HG02884 (cell line): ENCODE results near the gene ALS2CL.

Experiments used
- ATAC-seq: cut with Tn5 transposase; IDR thresholded peaks from one replicate; pipeline ENCODE4 v1.9.1; 2021; ENCODE audit warnings: mild to moderate bottlenecking, moderate library complexity; ENCODE audit not compliant: unreplicated experiment

The ALS2CL gene

DNA sequence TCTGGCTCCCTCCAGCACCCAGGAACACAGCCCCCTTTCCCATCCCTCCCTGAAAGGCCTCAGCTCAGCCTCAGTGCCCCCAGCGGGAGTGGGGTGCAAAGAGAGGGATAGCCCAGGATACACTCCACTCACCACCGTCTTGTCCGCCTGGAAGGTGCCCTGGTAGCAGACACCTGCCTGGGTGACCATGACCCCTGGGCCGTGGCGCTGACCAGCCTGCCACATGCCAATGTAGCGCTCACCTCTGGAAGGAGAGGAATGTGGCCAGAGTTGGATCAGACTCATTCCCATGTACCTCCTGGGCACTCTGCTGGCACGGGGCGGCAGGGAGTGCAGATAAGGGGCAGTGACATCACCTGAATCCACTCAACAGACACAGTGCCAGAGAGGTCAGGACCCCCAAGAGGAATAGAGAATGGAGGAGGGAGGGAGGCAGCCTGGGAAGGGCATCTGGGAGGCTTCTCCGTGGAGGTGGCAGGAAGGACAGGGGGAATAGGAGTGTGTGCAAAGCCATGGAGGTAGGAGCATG lies 13.1 kb downstream of the ALS2CL start:
- ATAC-seq: no peak

DNA sequence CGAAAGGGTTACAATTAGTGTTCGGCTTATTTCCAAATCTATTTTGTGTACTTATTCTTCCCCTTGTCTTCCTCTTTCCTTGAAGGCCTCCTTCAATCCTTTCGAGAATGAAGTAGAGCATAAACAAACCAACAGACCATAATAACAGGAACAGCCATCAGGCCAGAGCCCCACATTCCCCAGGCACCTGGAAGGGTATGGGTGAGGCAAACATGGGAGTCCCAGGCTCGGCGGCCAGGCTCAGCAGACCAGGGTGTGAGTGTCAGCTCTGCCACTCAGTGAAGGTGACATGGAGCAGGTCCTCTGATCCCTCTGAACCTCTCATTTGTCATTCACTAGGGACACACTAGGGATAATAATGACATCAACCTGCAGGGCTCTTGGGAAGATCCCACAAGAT lies 13.8 kb downstream of the ALS2CL start:
- no peak for ATAC-seq

DNA sequence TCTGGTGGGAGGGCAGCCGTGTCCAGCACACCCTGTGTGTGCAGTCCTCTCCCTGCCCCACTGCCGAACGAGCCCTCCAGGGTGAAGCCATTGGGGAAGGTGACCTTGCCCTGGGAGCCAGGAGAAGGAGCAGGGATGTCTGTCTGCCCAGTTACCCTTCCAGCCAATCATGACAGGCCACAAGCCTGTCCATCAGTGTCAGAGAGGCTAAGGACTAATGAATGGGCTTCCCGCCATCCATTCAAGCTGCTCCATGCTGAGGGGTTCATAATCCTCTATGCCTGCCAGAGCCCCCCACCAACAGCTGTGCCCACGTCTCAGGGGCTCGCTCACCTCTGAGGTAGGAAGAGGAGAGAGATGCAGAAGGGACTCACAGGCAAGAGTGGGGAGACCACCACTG lies 15.2 kb downstream of the ALS2CL start:
- ATAC-seq: no peak

GRCh38 chr3:46677411-46677726 lies 16.1 kb downstream of the ALS2CL start:
- ATAC-seq: no peak

GRCh38 chr3:46676601-46677410 lies 16.7 kb downstream of the ALS2CL start:
- ATAC-seq: no peak

DNA sequence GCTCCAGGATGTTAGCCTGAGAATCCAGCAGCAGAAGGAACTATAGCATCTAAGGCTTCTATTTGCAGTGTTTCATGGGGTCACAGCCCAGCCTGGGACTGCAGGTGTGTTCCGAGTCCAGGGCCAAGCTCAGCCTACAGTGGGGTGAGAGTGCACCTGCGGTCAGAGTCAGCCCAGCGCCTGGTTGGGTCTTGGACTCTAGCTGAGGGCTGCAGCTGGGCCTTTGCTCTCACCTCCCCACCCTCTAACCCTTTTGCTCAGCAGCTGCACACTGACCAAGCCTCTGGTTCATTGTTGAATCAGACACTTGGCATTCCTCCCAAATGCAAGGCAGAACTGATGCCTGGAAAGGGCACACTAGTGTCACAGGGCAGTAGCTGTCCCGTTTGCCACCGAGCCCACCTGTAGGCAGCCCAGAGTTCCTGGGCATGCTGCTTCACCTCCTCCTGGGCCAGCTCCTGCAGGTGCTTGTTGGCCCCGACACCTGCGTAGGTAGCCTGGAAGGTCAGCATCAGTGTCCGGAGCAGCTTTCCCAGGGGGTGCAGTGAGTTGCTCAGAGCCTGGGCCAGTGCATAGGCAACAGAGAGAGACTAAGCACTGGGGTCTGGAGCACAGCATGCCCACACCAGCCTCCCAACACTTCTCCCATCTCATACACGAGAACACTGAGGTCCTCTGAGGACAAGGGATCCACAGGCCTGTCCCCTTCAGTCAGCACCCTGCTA lies 17.5 kb downstream of the ALS2CL start:
- no peak for ATAC-seq

DNA sequence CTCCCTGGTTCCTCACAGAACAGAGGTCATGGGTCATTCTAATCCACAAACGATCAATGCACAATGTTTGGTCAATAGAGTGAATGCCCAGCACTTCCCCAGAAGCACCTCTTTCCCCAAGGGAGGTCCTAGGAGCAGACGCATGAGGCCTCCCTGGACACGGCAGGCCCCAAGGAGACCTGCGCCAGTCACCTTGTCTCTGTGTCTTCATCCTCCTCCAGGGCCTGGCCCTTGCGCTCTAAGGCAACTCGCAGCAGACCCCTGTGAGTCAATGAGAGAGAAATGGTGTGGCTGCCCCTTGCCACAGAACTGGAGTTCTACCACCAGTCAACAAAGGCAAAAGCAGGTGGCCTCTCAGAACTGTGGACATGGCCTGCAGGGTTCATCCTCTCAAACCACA lies 18.1 kb downstream of the ALS2CL start:
- ATAC-seq: no peak

GRCh38 chr3:46674031-46674845 lies 19.2 kb downstream of the ALS2CL start:
- no peak for ATAC-seq

DNA sequence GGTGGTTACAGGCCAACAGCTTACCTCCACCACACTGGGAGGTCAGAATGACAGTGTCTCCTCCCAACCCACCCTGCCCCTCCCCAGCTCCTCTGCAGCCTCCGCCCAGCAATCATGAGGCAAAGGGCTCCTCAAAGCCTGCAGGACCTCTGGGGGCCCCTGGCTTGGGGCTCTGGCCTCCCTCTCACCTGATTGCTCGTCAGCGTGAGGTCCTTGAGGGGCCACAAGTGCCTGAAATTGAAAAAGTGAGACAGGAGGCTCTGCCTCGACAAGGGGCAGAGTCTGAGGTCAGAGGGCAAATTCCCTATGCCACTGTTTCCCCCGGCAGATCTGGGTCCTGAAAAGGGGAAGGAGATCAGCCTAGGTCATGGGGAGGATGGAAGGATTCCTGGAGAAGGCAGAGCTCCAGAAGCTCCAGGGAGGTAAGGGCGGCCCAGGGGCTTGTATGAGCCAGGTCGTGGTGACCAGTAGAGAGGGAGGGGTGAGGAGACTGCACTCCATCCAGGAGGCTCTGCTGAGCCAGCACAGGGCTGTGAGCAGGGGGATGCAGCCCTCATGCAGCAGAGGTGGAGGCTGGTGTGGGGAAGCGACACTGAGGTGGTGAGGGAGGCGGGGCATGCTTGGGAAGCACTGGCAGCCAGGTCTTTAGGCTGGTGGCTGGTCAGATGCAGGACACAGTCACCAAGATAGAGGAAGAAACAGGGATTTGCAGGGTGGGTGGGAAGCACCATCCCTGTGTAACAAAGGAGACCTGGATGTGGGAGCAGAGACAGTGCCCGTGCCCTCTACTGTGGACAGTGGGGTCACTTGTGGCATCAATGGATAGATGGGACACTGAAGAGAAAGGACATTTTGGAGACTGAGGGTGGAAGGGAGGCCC lies 20.1 kb downstream of the ALS2CL start:
- ATAC-seq: no peak

DNA sequence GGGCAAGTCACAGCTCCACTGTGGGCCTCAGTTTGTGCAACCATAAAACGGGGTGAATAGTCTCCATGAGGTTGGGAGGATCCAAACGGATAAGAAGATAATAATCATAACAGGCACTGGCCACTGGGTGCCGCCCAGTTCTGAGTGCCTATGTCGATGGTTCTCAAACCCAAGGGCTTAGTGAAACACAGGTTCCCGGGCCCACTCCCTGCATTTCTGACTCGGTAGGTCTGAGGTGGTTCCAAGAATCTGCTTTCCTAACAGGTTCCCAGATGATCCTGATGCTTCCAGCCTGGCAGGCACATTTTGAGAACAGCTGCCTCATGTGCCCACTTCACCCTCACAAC lies 21.2 kb downstream of the ALS2CL start:
- no peak for ATAC-seq

DNA sequence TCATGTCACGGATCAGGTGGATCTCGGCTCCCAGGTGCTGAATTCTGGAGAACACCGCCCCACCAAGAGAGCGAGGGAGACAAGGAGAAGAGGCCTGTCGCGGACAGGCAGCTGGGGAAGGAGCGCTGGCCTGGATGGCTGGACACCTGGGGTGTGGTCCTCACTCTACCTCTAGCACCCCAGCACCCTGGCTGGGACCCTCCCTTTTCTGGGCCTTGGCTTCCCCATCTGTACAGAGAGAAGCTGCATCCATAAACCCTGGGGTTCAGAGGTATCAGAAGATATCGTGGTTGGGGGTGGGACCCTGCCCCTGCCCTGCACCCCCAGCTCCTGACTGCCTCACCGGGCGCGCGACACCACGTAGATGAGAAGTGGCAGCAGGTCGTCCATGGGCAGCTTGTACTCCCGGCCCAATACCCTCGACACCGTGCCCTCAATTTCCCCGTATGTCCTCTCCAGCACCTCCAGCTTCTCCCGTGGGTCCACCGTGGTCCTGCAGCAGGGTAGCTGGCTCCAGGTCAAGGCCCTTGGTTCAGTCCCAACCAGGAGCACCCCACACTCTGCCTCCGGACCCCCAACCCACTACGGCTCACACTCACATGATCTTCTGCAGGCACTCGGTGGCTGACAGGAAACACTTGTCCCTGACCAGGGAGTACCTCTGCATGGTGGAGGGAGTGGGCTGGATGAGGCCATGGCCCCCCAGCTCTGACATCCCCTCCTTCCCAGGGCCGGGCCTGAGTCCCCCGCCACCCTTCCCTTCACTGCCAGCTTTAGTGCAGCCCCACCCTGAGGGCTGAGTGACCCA lies 21.7 kb downstream of the ALS2CL start:
- ATAC-seq: no peak

- ATAC-seq: no peak
Measured at GRCh38 chr3:46670891-46671427, 22.5 kb downstream of the ALS2CL start.

- ATAC-seq: no peak
Measured at GRCh38 chr3:46670000-46670890, 23.2 kb downstream of the ALS2CL start.

GRCh38 chr3:46669191-46669999 lies 24.1 kb downstream of the ALS2CL start:
- no peak for ATAC-seq

GRCh38 chr3:46668591-46668990 lies 24.9 kb downstream of the ALS2CL start:
- ATAC-seq: no peak

GRCh38 chr3:46668116-46668515 lies 25.4 kb downstream of the ALS2CL start:
- ATAC-seq: no peak

GRCh38 chr3:46667657-46668056 lies 25.8 kb downstream of the ALS2CL start:
- ATAC-seq: no peak
